HEK293 (cell line): ENCODE data around the gene CTNNA2.

ENCODE experiments used
- CTCF ChIA-PET: fragments of 350-600 bp; formaldehyde crosslinking; extraction: SDS; loops from one replicate; lab custom pipeline; 2021; ENCODE audit warnings: antibody characterized with exemption; lab: Yijun Ruan, JAX
- POLR2A ChIA-PET: fragments of 300-600 bp; formaldehyde crosslinking; extraction: SDS; loops from one replicate; lab custom pipeline; 2020; ENCODE audit warnings: antibody characterized with exemption, inconsistent platforms; lab: Yijun Ruan, JAX
- H3K27ac ChIP-seq: fragments of 200-500 bp; sonication (Bioruptor generic); 2 replicates; pipeline ENCODE4 v1.5.1; 2014; ENCODE audit warnings: low read depth, low read length, control low read depth, inconsistent platforms; ENCODE audit errors: extremely low read depth
- H3K36me3 ChIP-seq, 2 experiments: fragments of 200-500 bp in 1 of 2; sonication (Bioruptor generic) in 1 of 2; 1 replicate in 1 of 2; 2 replicates in 1 of 2; pipeline ENCODE4 v1.5.1; 2014 to 2017; ENCODE audit warnings: inconsistent platforms in 2 of 2, low read length in 2 of 2; ENCODE audit not compliant: control insufficient read depth in 2 of 2, insufficient read depth in 1 of 2
- H3K4me1 ChIP-seq: fragments of 200-500 bp; sonication (Bioruptor generic); 2 replicates; pipeline ENCODE4 v1.5.1; 2014; ENCODE audit warnings: mild to moderate bottlenecking, low read length, inconsistent platforms; ENCODE audit not compliant: control insufficient read depth, insufficient read depth
- H3K4me3 ChIP-seq: 2 replicates; pipeline ENCODE4 v1.5.1; 2011; ENCODE audit warnings: low read depth, mild to moderate bottlenecking, control low read depth, low read length, moderate library complexity
- H3K9me3 ChIP-seq: fragments of 200-500 bp; sonication (Bioruptor generic); 2 replicates; pipeline ENCODE4 v1.5.1; 2014; ENCODE audit warnings: low read depth, low read length, inconsistent platforms; ENCODE audit not compliant: control insufficient read depth, insufficient read depth
- BCL11A ChIP-seq: fragments of 450-650 bp; formaldehyde crosslinking; IDR thresholded peaks from 2 replicates; pipeline ENCODE4 v1.5.1; 2016; ENCODE audit warnings: low read depth, missing biosample characterization, missing genetic modification characterization
- GFI1B ChIP-seq: fragments of 450-650 bp; formaldehyde crosslinking; IDR thresholded peaks from 2 replicates; pipeline ENCODE4 v1.5.1; 2016; ENCODE audit warnings: missing biosample characterization, missing genetic modification characterization
- HOXD13 ChIP-seq: sonication (generic); formaldehyde crosslinking; IDR thresholded peaks from 2 replicates; pipeline ENCODE4 v1.8.0; 2022; ENCODE audit warnings: missing genetic modification reagents, borderline replicate concordance
- KLF7 ChIP-seq: fragments of 450-650 bp; formaldehyde crosslinking; IDR thresholded peaks from 2 replicates; pipeline ENCODE4 v1.5.1; 2016; ENCODE audit warnings: missing biosample characterization, missing genetic modification characterization, borderline replicate concordance
- OSR2 ChIP-seq: fragments of 450-650 bp; formaldehyde crosslinking; IDR thresholded peaks from 2 replicates; pipeline ENCODE4 v1.5.1; 2016; ENCODE audit warnings: missing biosample characterization, missing genetic modification characterization
- PRDM6 ChIP-seq: fragments of 450-650 bp; formaldehyde crosslinking; IDR thresholded peaks from 2 replicates; pipeline ENCODE4 v1.5.1; 2017; ENCODE audit warnings: missing biosample characterization, missing genetic modification characterization
- ZBTB17 ChIP-seq: fragments of 450-650 bp; formaldehyde crosslinking; IDR thresholded peaks from 2 replicates; pipeline ENCODE4 v1.5.1; 2016; ENCODE audit warnings: missing biosample characterization, missing genetic modification characterization
- ZBTB26 ChIP-seq: fragments of 450-650 bp; formaldehyde crosslinking; optimal IDR thresholded peaks from 2 replicates; pipeline ENCODE3; 2016; ENCODE audit warnings: missing biosample characterization, mild to moderate bottlenecking, missing genetic modification characterization
- ZBTB8A ChIP-seq: fragments of 450-650 bp; formaldehyde crosslinking; IDR thresholded peaks from 2 replicates; pipeline ENCODE4 v1.5.1; 2016; ENCODE audit warnings: missing biosample characterization, missing genetic modification characterization
- ZFHX2 ChIP-seq: fragments of 450-650 bp; formaldehyde crosslinking; conservative IDR thresholded peaks from 2 replicates; pipeline ENCODE4 v1.5.1; 2016; ENCODE audit warnings: missing biosample characterization, missing genetic modification characterization
- ZFP41 ChIP-seq: fragments of 450-650 bp; formaldehyde crosslinking; IDR thresholded peaks from 2 replicates; pipeline ENCODE4 v1.5.1; 2016; ENCODE audit warnings: missing biosample characterization, missing genetic modification characterization, borderline replicate concordance
- ZNF138 ChIP-seq: fragments of 450-650 bp; formaldehyde crosslinking; IDR thresholded peaks from 2 replicates; pipeline ENCODE4 v1.5.1; 2016; ENCODE audit warnings: missing biosample characterization, missing genetic modification characterization, borderline replicate concordance
- ZNF148 ChIP-seq: fragments of 450-650 bp; formaldehyde crosslinking; IDR thresholded peaks from 2 replicates; pipeline ENCODE4 v1.5.0; 2017; ENCODE audit warnings: missing biosample characterization, missing genetic modification characterization, borderline replicate concordance
- ZNF16 ChIP-seq: fragments of 450-650 bp; formaldehyde crosslinking; IDR thresholded peaks from 2 replicates; pipeline ENCODE4 v1.5.1; 2016; ENCODE audit warnings: low read depth, missing biosample characterization, missing genetic modification characterization
- ZNF169 ChIP-seq: fragments of 450-650 bp; formaldehyde crosslinking; IDR thresholded peaks from 2 replicates; pipeline ENCODE4 v1.5.1; 2016; ENCODE audit warnings: missing biosample characterization, missing genetic modification characterization
- ZNF391 ChIP-seq: fragments of 450-650 bp; formaldehyde crosslinking; IDR thresholded peaks from 2 replicates; pipeline ENCODE4 v1.5.1; 2016; ENCODE audit warnings: low read depth, missing biosample characterization, missing genetic modification characterization, borderline replicate concordance
- ZNF48 ChIP-seq: fragments of 450-650 bp; formaldehyde crosslinking; IDR thresholded peaks from 2 replicates; pipeline ENCODE4 v1.5.1; 2016; ENCODE audit warnings: missing biosample characterization, missing genetic modification characterization
- ZNF623 ChIP-seq: fragments of 450-650 bp; formaldehyde crosslinking; IDR thresholded peaks from 2 replicates; pipeline ENCODE4 v1.5.1; 2016; ENCODE audit warnings: missing biosample characterization, missing genetic modification characterization
- ZNF658 ChIP-seq: fragments of 450-650 bp; formaldehyde crosslinking; IDR thresholded peaks from 2 replicates; pipeline ENCODE4; 2016; ENCODE audit warnings: missing biosample characterization, missing genetic modification characterization
- ZNF785 ChIP-seq: fragments of 450-650 bp; formaldehyde crosslinking; IDR thresholded peaks from 2 replicates; pipeline ENCODE4 v1.5.1; 2016; ENCODE audit warnings: missing biosample characterization, missing genetic modification characterization
- ZXDB ChIP-seq: fragments of 450-650 bp; formaldehyde crosslinking; IDR thresholded peaks from 2 replicates; pipeline ENCODE4 v1.5.1; 2016; ENCODE audit warnings: missing biosample characterization, missing genetic modification characterization

The CTNNA2 gene

GRCh38 chr2:79832511-79833234 lies 319.8 kb downstream of the CTNNA2 start:
- no peak overlapping the region for H3K4me3 ChIP-seq

GRCh38 chr2:79833235-79833878 lies 320.5 kb downstream of the CTNNA2 start:
- Histone ChIP-seq H3K4me1 (no peaks in the 10 kb centered on the region), H3K4me3 (no peak overlapping the region), H3K9me3 (no peaks in the 10 kb centered on the region), H3K27ac (no peak overlapping the region), H3K36me3 (no peaks in the 10 kb centered on the region)
- TF ChIP-seq HOXD13 (no peak), KLF7 (tag by site-specific recombination) (no peak), ZNF391 (tag by site-specific recombination) (no peak), ZNF623 (tag by site-specific recombination) (no peak), ZNF138 (tag by site-specific recombination) (no peak), ZBTB17 (tag by site-specific recombination) (no peak), GFI1B (no peak), ZNF658 (tag by site-specific recombination) (no peak), ZBTB8A (tag by site-specific recombination) (no peak), ZNF48 (no peak), ZXDB (tag by site-specific recombination) (no peak)
- POLR2A ChIA-PET: no interaction called here
- CTCF ChIA-PET: no interaction called here

More at GRCh38 chr2:79832511-79833234, 319.8 kb downstream of the CTNNA2 start:
- H3K9me3 ChIP-seq: no peaks in the 10 kb centered on the region
- ChIA-PET POLR2A (no interaction called here), CTCF (no interaction called here)
- H3K4me1 ChIP-seq: no peaks in the 10 kb centered on the region
- TF ChIP-seq ZNF148 (tag by site-specific recombination) (no peak), ZNF785 (tag by site-specific recombination) (no peak), BCL11A (tag by site-specific recombination) (no peak), ZFHX2 (tag by site-specific recombination) (no peak), HOXD13 (no peak), PRDM6 (tag by site-specific recombination) (no peak), OSR2 (no peak)
- no peak overlapping the region for H3K27ac ChIP-seq
- H3K36me3 ChIP-seq: no peaks in the 10 kb centered on the region

- H3K4me1 ChIP-seq: no peaks in the 10 kb centered on the region
- no peaks in the 10 kb centered on the region for H3K36me3 ChIP-seq
- CTCF ChIA-PET: no interaction called here
- H3K27ac ChIP-seq: no peak overlapping the region
- H3K4me3 ChIP-seq: no peak overlapping the region
- POLR2A ChIA-PET: no interaction called here
- H3K9me3 ChIP-seq: no peaks in the 10 kb centered on the region
- no peak for TF ChIP-seq PRDM6 (tag by site-specific recombination)
- TF ChIP-seq ZBTB26: no peak
- no peak for TF ChIP-seq ZFP41
- no peak for TF ChIP-seq ZNF16
- TF ChIP-seq ZNF169: no peak
Observed at GRCh38 chr2:79835911-79836310, 323.1 kb downstream of the CTNNA2 start.
